NCI-H446 (cell line): ENCODE results near the gene ZNF324B.
A peak's percentile ranks its signal among the peaks of the same experiment; 100 is the strongest.
"Not testable (repeated sequence)": the region's sequence is repeated elsewhere in the genome, so short reads cannot be mapped to it uniquely, and the experiment has no call there.

Experiments
- DNase-seq, 2 experiments: peaks; one replicate each; lab custom pipeline; 2025; lab: John Stamatoyannopoulos, UW

ZNF324B gene

GRCh38 chr19:58455306-58455705, 3.9 kb downstream of the ZNF324B start:
- DNase-seq: no peak

- no peak for DNase-seq
These were observed 4.7 kb downstream of the ZNF324B start for GRCh38 chr19:58456111-58456510.

- no peak for DNase-seq
These were observed 8.6 kb downstream of the ZNF324B start for GRCh38 chr19:58460039-58460438.

- peak in 1 of 2 experiments; percentile 63 for DNase-seq
These were observed 14.8 kb downstream of the ZNF324B start for GRCh38 chr19:58466089-58466759.

- peak; percentile 93 to 99 for DNase-seq
These were observed 15.6 kb downstream of the ZNF324B start, which contains the start of gene ZNF324 for GRCh38 chr19:58466760-58467589. TSS of gene ZNF324 (plus strand) at chr19:58467080. CDS start at chr19:58469186, 2,106 bp downstream.

GRCh38 chr19:58468216-58468839, 16.9 kb downstream of the ZNF324B start:
- DNase-seq: no peak

- DNase-seq: no peak
These were observed 18.0 kb downstream of the ZNF324B start for GRCh38 chr19:58469241-58470013.

- not testable (repeated sequence) for DNase-seq
These were observed 19.6 kb downstream of the ZNF324B start for GRCh38 chr19:58470837-58471543.

GRCh38 chr19:58471736-58472135, 20.3 kb downstream of the ZNF324B start:
- DNase-seq: no peak

GRCh38 chr19:58473775-58474174, 22.4 kb downstream of the ZNF324B start:
- no peak for DNase-seq

- DNase-seq: no peak
These were observed 23.0 kb downstream of the ZNF324B start for GRCh38 chr19:58474291-58474996.

GRCh38 chr19:58474997-58475713, 23.7 kb downstream of the ZNF324B start:
- no peak for DNase-seq

GRCh38 chr19:58475714-58476497, 24.5 kb downstream of the ZNF324B start, which contains the start of gene ZNF446:
TSS of gene ZNF446 (plus strand) at chr19:58476352. CDS start at chr19:58477219, 867 bp downstream.
- peak; percentile 89 to 96 for DNase-seq

GRCh38 chr19:58476498-58477015, 25.1 kb downstream of the ZNF324B start:
- no peak for DNase-seq

- DNase-seq: no peak
These were observed 25.7 kb downstream of the ZNF324B start for GRCh38 chr19:58477130-58477529.

GRCh38 chr19:58477871-58478270, 26.4 kb downstream of the ZNF324B start:
- DNase-seq: no peak

GRCh38 chr19:58479303-58479702, 27.9 kb downstream of the ZNF324B start:
- no peak for DNase-seq

GRCh38 chr19:58479736-58480480, 28.5 kb downstream of the ZNF324B start:
- DNase-seq: no peak
